Measurements from ENCODE around the gene CYP39A1. TPM values are rescaled to one million over a fixed set of nuclear protein-coding genes. Genes with fewer than 3 reads are reported as not detected.

Gene CYP39A1
- total RNA-seq, 2 donors from 2014 or later, result 6.0 to 6.3 TPM

DNA sequence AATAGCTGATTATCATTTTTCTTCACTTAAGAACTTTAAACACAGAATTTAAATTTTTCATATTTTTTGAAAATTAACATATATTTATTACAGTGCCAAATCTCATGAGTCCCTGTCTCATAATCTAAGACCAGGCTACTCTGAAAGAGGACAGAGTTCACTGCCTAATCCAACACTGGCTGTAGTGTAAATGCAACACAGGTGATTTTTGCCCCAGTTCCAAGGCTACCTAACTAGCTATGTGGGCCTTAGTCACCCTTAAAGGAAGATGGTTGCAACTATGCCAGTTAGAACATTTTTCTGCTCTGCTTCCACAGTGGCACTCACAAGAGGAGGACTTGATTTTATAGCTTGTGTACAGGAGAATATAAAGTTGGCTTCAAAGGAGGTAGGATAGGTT is 5.0 kb upstream of the CYP39A1 start:
- DNase-seq (no peak), ATAC-seq (no peak)
- intact Hi-C loops (cut with DNase I), result no loop called here
- Histone ChIP-seq H3K4me3 (no peak overlapping the region), H3K27ac (no peak overlapping the region), H3K9me3 (no peaks in the 10 kb centered on the region), H3K36me3 (replicated peaks in 1 of 2; ENCODE audit: insufficient read depth in 1 of 2, low read depth in 2 of 2) (no peaks in the 10 kb centered on the region), H3K4me1 (peaks cover 7% of the 10 kb centered on the region), H3K27me3 (no peaks in the 10 kb centered on the region)
- TF ChIP-seq POLR2A (IDR thresholded peaks at IDR 0.05), result no peak
- TF ChIP-seq, protein P1, sequence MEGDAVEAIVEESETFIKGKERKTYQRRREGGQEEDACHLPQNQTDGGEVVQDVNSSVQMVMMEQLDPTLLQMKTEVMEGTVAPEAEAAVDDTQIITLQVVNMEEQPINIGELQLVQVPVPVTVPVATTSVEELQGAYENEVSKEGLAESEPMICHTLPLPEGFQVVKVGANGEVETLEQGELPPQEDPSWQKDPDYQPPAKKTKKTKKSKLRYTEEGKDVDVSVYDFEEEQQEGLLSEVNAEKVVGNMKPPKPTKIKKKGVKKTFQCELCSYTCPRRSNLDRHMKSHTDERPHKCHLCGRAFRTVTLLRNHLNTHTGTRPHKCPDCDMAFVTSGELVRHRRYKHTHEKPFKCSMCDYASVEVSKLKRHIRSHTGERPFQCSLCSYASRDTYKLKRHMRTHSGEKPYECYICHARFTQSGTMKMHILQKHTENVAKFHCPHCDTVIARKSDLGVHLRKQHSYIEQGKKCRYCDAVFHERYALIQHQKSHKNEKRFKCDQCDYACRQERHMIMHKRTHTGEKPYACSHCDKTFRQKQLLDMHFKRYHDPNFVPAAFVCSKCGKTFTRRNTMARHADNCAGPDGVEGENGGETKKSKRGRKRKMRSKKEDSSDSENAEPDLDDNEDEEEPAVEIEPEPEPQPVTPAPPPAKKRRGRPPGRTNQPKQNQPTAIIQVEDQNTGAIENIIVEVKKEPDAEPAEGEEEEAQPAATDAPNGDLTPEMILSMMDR (IDR thresholded peaks at IDR 0.05), result no peak

DNA sequence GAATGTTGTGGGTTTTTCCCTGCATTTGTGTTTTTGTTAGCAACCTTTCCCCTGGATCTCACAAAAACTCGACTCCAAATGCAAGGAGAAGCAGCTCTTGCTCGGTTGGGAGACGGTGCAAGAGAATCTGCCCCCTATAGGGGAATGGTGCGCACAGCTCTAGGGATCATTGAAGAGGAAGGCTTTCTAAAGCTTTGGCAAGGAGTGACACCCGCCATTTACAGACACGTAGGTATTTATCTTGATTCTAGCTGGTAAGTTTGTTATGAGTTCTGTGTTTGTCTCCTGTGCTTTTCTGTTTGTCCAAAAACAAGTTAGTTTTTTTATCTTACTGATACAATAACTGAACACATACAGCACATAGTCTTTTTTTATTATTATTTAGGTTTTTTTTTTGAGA is 3.2 kb upstream of the CYP39A1 start:
- no peaks in the 10 kb centered on the region for H3K36me3 ChIP-seq (replicated peaks in 1 of 2; ENCODE audit: insufficient read depth in 1 of 2, low read depth in 2 of 2)
- peaks cover 10% of the 10 kb centered on the region for H3K4me1 ChIP-seq
- TF ChIP-seq POLR2A (IDR thresholded peaks at IDR 0.05), result no peak
- TF ChIP-seq, protein P1 (IDR thresholded peaks at IDR 0.05), result no peak
- H3K4me3 ChIP-seq, result no peak overlapping the region
- ATAC-seq, result no peak
- no peaks in the 10 kb centered on the region for H3K9me3 ChIP-seq
- no peak overlapping the region for H3K27ac ChIP-seq
- no peaks in the 10 kb centered on the region for H3K27me3 ChIP-seq
- intact Hi-C loops (cut with DNase I), result no loop called here
- 67 to 78% methylated on average over 6 of the region's 6 CpGs for WGBS, 2 donors
- peak in 1 of 4 donors; percentile 14 for DNase-seq

DNA sequence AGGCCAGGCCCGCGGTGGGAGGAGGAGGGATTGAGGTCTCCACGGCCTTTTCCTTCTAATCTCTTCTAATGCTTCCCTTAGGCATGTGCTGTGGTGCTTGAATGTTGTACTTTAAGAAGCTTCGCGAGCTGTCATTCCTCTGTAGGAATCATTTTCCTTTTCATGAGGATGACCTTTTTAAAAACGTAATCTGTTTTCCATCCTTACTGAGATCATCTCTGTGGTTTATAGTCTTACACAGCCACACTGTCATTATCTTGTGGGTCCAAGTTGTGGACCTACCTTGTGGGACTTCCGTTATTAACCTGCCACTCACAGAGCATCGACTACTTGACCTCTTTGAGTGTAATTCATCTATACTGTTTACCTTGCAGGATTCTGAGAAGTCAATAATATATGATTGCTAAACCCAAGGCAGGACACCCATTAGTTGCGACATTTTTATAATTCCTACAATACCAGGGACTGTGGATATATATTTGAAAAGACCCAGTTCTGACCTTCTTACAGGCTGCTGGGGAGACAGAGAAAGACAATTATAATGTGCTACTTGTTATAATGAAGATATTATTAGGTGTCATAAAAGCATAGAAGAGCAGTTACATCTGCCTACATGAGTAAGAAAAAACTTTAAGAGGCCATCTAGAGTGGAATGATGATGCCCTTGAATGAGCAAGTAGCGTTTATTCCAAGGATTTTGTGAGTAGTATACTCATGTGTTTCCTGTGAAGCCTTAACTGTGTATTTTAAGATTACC is 999 bp upstream of the CYP39A1 start:
- Histone ChIP-seq H3K4me1 (peaks cover 13% of the 10 kb centered on the region), H3K9me3 (no peaks in the 10 kb centered on the region), H3K27me3 (no peaks in the 10 kb centered on the region), H3K4me3 (peak overlapping the region; percentile 42 to 78), H3K36me3 (replicated peaks in 1 of 2; ENCODE audit: insufficient read depth in 1 of 2, low read depth in 2 of 2) (no peaks in the 10 kb centered on the region), H3K27ac (peak overlapping the region; percentile 48 to 86 (median 76))
- no peak for TF ChIP-seq POLR2A (IDR thresholded peaks at IDR 0.05)
- TF ChIP-seq, protein P1 (IDR thresholded peaks at IDR 0.05), result no peak
- DNase-seq (no peak), ATAC-seq (no peak)
- WGBS, 2 donors, result 8 to 9% methylated on average over 10 of the region's 10 CpGs
- intact Hi-C loops (cut with DNase I), result no loop called here

DNA sequence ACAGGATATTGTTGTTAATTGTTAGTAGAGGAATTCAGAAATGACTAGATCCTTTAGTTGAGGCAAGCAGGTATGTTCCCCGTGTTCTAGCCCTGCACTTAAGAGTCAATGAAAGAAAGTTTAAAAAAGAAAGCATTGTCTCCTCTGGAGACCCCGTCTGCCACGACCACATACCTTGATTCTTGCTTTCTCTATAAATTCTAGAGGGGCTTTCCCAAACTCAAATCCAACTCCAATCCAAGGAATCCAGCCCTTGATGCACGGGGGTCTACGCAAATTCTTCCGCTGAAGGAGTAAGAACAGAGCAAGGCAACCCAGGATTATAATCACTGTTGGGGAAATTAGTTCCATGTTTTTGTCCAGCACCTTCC is 401 bp downstream of the CYP39A1 start:
- Histone ChIP-seq H3K27ac (peak overlapping the region; percentile 37 to 86 (median 76)), H3K9me3 (no peaks in the 10 kb centered on the region), H3K36me3 (replicated peaks in 1 of 2; ENCODE audit: insufficient read depth in 1 of 2, low read depth in 2 of 2) (no peaks in the 10 kb centered on the region), H3K27me3 (no peaks in the 10 kb centered on the region), H3K4me3 (peak overlapping the region; percentile 14 to 78), H3K4me1 (peaks cover 13% of the 10 kb centered on the region)
- TF ChIP-seq, protein P1 (IDR thresholded peaks at IDR 0.05), result no peak
- TF ChIP-seq POLR2A (IDR thresholded peaks at IDR 0.05), result no peak
- ATAC-seq (peak; percentile 19), DNase-seq (no peak)
- WGBS, 2 donors, result 0 to 1% methylated on average over 6 of the region's 6 CpGs
- intact Hi-C loops (cut with DNase I), result no loop called here

DNA sequence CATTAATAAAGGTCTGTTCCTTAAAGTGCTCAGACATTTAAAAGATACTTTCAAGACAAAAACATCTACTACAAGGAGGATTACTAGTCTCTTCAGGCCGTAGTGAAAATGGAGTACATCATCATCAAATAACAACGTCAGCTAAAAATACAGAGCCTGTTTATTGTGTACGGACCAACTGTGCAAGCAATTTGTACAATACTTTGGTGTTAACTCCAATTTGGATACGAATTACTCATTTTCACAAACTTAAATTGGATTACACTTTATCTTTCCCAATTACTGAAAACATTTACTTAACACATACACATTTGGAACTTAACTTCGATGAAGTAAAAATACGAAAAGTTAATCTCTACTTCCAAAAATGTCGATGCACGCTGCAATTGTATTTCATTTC is 802 bp downstream of the CYP39A1 start:
- Histone ChIP-seq H3K27ac (peak overlapping the region; percentile 37 to 86 (median 76)), H3K4me1 (peaks cover 13% of the 10 kb centered on the region), H3K27me3 (no peaks in the 10 kb centered on the region), H3K4me3 (peak overlapping the region in 1 of 2 donors; percentile 78), H3K36me3 (replicated peaks in 1 of 2; ENCODE audit: insufficient read depth in 1 of 2, low read depth in 2 of 2) (no peaks in the 10 kb centered on the region), H3K9me3 (no peaks in the 10 kb centered on the region)
- WGBS, 2 donors, result 6 to 11% methylated on average over 8 of the region's 8 CpGs
- DNase-seq (no peak), ATAC-seq (no peak)
- intact Hi-C loops (cut with DNase I), result no loop called here
- no peak for TF ChIP-seq POLR2A (IDR thresholded peaks at IDR 0.05)
- TF ChIP-seq, protein P1 (IDR thresholded peaks at IDR 0.05), result no peak

All from body of pancreas (tissue), 4 donors.